Vagina (tissue), 2 donors: Measurements from ENCODE around the gene TADA2B.
"Not testable (repeated sequence)": the region's sequence is repeated elsewhere in the genome, so short reads cannot be mapped to it uniquely, and the experiment has no call there.

Experiments
- POLR2AphosphoS5 ChIP-seq, 2 donors: sonication (generic); formaldehyde crosslinking; IDR thresholded peaks; one replicate each; pipeline ENCODE4 v1.9.0; 2017; ENCODE audit warnings: antibody characterized with exemption in 2 of 2, mild to moderate bottlenecking in 2 of 2, low read depth in 1 of 2; ENCODE audit not compliant: insufficient read depth in 1 of 2
- TF ChIP-seq, protein P1 (sequence below), 3 experiments: fragments of 450-650 bp in 2 of 3; fragments of 200-600 bp in 1 of 3; sonication (generic) in 1 of 3; IDR thresholded peaks; one replicate each; pipeline ENCODE4 v1.5.1; 2017 to 2019; ENCODE audit warnings: antibody characterized with exemption in 3 of 3, mild to moderate bottlenecking in 2 of 3, moderate library complexity in 2 of 3

DNA sequence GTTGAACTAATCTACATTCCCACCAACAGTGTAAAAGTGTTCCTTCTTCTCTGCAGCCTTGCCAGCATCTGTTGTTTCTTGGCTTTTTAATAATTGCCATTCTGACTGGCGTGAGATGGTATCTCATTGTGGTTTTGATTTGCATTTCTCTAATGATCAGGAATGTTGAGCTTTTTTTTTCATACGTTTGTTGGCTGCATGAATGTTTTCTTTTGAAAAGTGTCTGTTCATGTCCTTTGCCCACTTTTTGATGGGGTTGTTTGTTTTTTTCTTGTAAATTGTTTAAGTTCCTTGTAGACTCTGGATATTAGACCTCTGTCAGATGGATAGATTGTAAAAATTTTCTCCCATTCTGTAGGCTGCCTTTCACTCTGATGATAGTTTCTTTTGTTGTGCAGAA is 36.7 kb downstream of the TADA2B start:
- not testable (repeated sequence) for TF ChIP-seq POLR2AphosphoS5 (IDR thresholded peaks at IDR 0.05; ENCODE audit: insufficient read depth in 1 of 2, low read depth in 1 of 2)
- TF ChIP-seq, protein P1, sequence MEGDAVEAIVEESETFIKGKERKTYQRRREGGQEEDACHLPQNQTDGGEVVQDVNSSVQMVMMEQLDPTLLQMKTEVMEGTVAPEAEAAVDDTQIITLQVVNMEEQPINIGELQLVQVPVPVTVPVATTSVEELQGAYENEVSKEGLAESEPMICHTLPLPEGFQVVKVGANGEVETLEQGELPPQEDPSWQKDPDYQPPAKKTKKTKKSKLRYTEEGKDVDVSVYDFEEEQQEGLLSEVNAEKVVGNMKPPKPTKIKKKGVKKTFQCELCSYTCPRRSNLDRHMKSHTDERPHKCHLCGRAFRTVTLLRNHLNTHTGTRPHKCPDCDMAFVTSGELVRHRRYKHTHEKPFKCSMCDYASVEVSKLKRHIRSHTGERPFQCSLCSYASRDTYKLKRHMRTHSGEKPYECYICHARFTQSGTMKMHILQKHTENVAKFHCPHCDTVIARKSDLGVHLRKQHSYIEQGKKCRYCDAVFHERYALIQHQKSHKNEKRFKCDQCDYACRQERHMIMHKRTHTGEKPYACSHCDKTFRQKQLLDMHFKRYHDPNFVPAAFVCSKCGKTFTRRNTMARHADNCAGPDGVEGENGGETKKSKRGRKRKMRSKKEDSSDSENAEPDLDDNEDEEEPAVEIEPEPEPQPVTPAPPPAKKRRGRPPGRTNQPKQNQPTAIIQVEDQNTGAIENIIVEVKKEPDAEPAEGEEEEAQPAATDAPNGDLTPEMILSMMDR (IDR thresholded peaks at IDR 0.05) = not testable (repeated sequence)
